ENCODE data around the gene KCNS3. TPM values are rescaled to one million over a fixed set of nuclear protein-coding genes. Genes with fewer than 3 reads are reported as not detected.

KCNS3 gene
- total RNA-seq, 2 experiments from 2014 or later, result not detected

DNA sequence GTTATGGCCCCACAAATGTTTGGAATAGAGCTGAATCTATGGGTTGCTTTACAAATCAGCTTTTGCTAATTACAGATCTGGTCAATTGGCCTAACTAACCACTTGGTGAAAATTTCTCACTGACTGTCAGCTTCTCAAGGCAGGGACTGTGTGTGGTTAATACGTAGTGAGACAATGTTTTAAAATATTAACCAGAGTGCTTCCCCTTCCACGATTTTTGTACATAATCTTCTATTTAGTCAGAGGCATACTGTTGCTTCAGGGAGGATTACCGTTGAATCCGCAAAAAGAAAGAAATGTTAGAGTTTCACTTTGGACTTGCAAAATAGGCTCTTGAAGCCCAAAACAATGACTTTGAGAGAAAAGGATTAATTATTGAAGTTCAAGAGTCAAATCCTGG is 14.9 kb upstream of the KCNS3 start:
- TF ChIP-seq EZH2phosphoT487 (IDR thresholded peaks at IDR 0.05; ENCODE audit: borderline replicate concordance, low read depth, low read length) (no peak), CTCF (conservative IDR thresholded peaks at IDR 0.05; ENCODE audit: low read length) (no peak)
- CTCF ChIA-PET (ENCODE audit: unreplicated experiment), result no interaction called here
- POLR2A ChIA-PET, result interaction anchor here (0.9 kb wide), 1 partner anchor 34 kb away, joined by 6 read pairs; no protein-coding TSS in a partner anchor
- Histone ChIP-seq H2AFZ (ENCODE audit: low read length) (no peak overlapping the region), H4K20me1 (ENCODE audit: insufficient read depth, low read length) (no peaks in the 10 kb centered on the region), H3K9me2 (ENCODE audit: insufficient read depth, low read length) (no peaks in the 10 kb centered on the region), H3K4me1 (ENCODE audit: insufficient read depth, low read length, poor library complexity, severe bottlenecking) (no peaks in the 10 kb centered on the region), H3K4me2 (ENCODE audit: low read length) (no peak overlapping the region), H3K36me3 (ENCODE audit: insufficient read depth, low read length) (no peaks in the 10 kb centered on the region), H3K79me2 (ENCODE audit: insufficient read depth, low read depth, low read length) (no peaks in the 10 kb centered on the region), H3K9me3 (ENCODE audit: low read length) (no peaks in the 10 kb centered on the region), H3K27ac (ENCODE audit: low read depth, low read length, poor library complexity, severe bottlenecking) (no peak overlapping the region), H3K4me3 (ENCODE audit: low read depth, low read length, poor library complexity, severe bottlenecking) (no peak overlapping the region)
- intact Hi-C loops (cut with micrococcal nuclease; ENCODE audit: unreplicated experiment), result no loop called here
- BruUV-seq (replicated peaks), result no TSS peak
- no peak for DNase-seq (ENCODE audit: low spot score)

DNA sequence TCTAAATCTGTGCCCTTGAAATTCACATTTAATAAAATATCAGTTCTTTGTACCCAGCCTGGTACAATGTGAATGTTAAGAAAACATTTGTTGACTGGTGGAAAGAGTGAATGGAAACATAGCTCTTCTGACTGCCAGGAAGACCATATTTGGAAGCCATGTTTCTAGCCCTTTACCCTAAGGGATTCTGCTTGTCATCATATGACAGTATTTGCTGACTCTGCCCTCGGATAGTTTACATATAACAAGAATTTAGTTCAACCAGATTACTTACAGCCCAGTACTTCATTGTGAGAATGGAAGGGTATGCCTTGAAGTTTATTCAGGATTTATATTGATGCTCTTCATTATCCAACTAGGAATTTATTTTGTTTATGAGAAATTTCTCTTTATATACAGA is 13.8 kb upstream of the KCNS3 start:
- DNase-seq (ENCODE audit: low spot score), result no peak
- intact Hi-C loops (cut with micrococcal nuclease; ENCODE audit: unreplicated experiment), result no loop called here
- Histone ChIP-seq H3K4me2 (ENCODE audit: low read length) (no peak overlapping the region), H3K9me3 (ENCODE audit: low read length) (no peaks in the 10 kb centered on the region), H4K20me1 (ENCODE audit: insufficient read depth, low read length) (no peaks in the 10 kb centered on the region), H3K4me3 (ENCODE audit: low read depth, low read length, poor library complexity, severe bottlenecking) (no peak overlapping the region), H3K79me2 (ENCODE audit: insufficient read depth, low read depth, low read length) (no peaks in the 10 kb centered on the region), H3K36me3 (ENCODE audit: insufficient read depth, low read length) (no peaks in the 10 kb centered on the region), H3K4me1 (ENCODE audit: insufficient read depth, low read length, poor library complexity, severe bottlenecking) (no peaks in the 10 kb centered on the region), H2AFZ (ENCODE audit: low read length) (no peak overlapping the region), H3K27ac (ENCODE audit: low read depth, low read length, poor library complexity, severe bottlenecking) (no peak overlapping the region), H3K9me2 (ENCODE audit: insufficient read depth, low read length) (no peaks in the 10 kb centered on the region)
- POLR2A ChIA-PET, result no interaction called here
- BruUV-seq (replicated peaks), result no TSS peak
- no peak for TF ChIP-seq EZH2phosphoT487 (IDR thresholded peaks at IDR 0.05; ENCODE audit: borderline replicate concordance, low read depth, low read length)
- TF ChIP-seq CTCF (conservative IDR thresholded peaks at IDR 0.05; ENCODE audit: low read length), result no peak
- CTCF ChIA-PET (ENCODE audit: unreplicated experiment), result no interaction called here

DNA sequence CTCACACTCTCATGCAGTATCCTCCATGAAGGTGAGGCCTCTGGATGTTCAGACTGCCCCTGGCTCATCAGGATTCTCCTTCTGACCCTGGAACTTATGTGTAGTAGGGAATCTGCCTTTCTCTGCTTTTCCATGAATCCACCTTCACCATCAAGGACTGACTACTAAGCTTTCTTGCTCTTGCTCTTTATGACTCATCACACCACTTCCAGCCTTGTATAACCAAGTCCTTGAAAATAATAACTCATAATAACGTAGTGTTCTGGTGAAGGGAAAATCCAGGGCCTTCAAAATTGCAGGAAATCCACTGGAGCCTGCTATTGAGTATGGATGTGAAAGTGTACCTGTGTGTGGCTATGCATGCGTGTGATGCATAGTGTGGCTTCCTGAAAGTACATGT is 11.3 kb upstream of the KCNS3 start:
- Histone ChIP-seq H3K27ac (ENCODE audit: low read depth, low read length, poor library complexity, severe bottlenecking) (no peak overlapping the region), H3K4me1 (ENCODE audit: insufficient read depth, low read length, poor library complexity, severe bottlenecking) (no peaks in the 10 kb centered on the region), H4K20me1 (ENCODE audit: insufficient read depth, low read length) (no peaks in the 10 kb centered on the region), H2AFZ (ENCODE audit: low read length) (no peak overlapping the region), H3K9me3 (ENCODE audit: low read length) (no peaks in the 10 kb centered on the region), H3K4me3 (ENCODE audit: low read depth, low read length, poor library complexity, severe bottlenecking) (no peak overlapping the region), H3K9me2 (ENCODE audit: insufficient read depth, low read length) (no peaks in the 10 kb centered on the region), H3K4me2 (ENCODE audit: low read length) (no peak overlapping the region), H3K79me2 (ENCODE audit: insufficient read depth, low read depth, low read length) (no peaks in the 10 kb centered on the region), H3K36me3 (ENCODE audit: insufficient read depth, low read length) (no peaks in the 10 kb centered on the region)
- CTCF ChIA-PET (ENCODE audit: unreplicated experiment), result no interaction called here
- POLR2A ChIA-PET, result no interaction called here
- intact Hi-C loops (cut with micrococcal nuclease; ENCODE audit: unreplicated experiment), result no loop called here
- DNase-seq (ENCODE audit: low spot score), result no peak
- TF ChIP-seq EZH2phosphoT487 (IDR thresholded peaks at IDR 0.05; ENCODE audit: borderline replicate concordance, low read depth, low read length), result no peak
- TF ChIP-seq CTCF (conservative IDR thresholded peaks at IDR 0.05; ENCODE audit: low read length), result no peak
- no TSS peak for BruUV-seq (replicated peaks)
